Lower leg skin (tissue), 3 donors: ENCODE results near the gene MAFF.

Experiments
- POLR2A ChIP-seq, 2 donors: fragments of 450-650 bp; IDR thresholded peaks; one replicate each; pipeline ENCODE4 v1.6.1; 2016 to 2017; ENCODE audit warnings: antibody characterized with exemption in 2 of 2, mild to moderate bottlenecking in 1 of 2, moderate library complexity in 1 of 2
- TF ChIP-seq, protein P1 (sequence below), 3 donors: fragments of 450-650 bp; IDR thresholded peaks; one replicate each; pipeline ENCODE4 v1.5.1; 2016; ENCODE audit warnings: antibody characterized with exemption in 3 of 3, mild to moderate bottlenecking in 3 of 3, moderate library complexity in 2 of 3

DNA sequence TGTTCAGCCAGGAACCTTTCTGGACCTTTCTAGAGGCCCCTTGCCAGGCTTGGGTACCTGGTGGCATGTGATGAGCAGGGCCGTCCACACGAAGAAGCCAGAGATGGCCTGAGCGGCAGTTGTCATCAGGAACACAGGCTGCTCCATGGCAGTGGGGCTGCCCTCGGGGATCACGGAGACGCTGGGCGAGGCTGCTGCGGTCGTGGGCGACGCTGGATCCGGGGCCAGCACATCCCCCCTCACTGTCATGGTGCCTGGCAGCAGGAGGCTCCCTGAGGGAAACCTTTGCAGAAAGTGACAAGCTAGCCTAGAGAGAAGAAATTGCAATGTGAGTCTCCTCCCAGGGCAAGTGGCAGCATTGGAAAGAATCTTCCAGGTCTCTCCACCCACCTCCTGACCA lies 45.9 kb downstream of the MAFF start:
- TF ChIP-seq, protein P1, sequence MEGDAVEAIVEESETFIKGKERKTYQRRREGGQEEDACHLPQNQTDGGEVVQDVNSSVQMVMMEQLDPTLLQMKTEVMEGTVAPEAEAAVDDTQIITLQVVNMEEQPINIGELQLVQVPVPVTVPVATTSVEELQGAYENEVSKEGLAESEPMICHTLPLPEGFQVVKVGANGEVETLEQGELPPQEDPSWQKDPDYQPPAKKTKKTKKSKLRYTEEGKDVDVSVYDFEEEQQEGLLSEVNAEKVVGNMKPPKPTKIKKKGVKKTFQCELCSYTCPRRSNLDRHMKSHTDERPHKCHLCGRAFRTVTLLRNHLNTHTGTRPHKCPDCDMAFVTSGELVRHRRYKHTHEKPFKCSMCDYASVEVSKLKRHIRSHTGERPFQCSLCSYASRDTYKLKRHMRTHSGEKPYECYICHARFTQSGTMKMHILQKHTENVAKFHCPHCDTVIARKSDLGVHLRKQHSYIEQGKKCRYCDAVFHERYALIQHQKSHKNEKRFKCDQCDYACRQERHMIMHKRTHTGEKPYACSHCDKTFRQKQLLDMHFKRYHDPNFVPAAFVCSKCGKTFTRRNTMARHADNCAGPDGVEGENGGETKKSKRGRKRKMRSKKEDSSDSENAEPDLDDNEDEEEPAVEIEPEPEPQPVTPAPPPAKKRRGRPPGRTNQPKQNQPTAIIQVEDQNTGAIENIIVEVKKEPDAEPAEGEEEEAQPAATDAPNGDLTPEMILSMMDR (IDR thresholded peaks at IDR 0.05), result no peak
- TF ChIP-seq POLR2A (IDR thresholded peaks at IDR 0.05), result no peak
